GM12891 (cell line): ENCODE data around the gene HSF2BP.
"Not testable (repeated sequence)": the region's sequence is repeated elsewhere in the genome, so short reads cannot be mapped to it uniquely, and the experiment has no call there.

Experiments used
- DNase-seq: peaks from one replicate; pipeline ENCODE4 v3.0.0; 2011; ENCODE audit warnings: low spot score; ENCODE audit not compliant: insufficient read length
- FAIRE-seq: peaks from 2 replicates; lab custom pipeline; 2011; peaks lifted over from hg19 to GRCh38; lab: Jason Lieb, UNC
- PAX5 ChIP-seq: IDR thresholded peaks from 2 replicates; pipeline ENCODE4 v1.6.1; 2011; ENCODE audit warnings: low read length, moderate library complexity, mild to moderate bottlenecking; ENCODE audit not compliant: insufficient read depth, severe bottlenecking
- POLR2A ChIP-seq: IDR thresholded peaks from 2 replicates; pipeline ENCODE4 v1.6.1; 2011; ENCODE audit warnings: low read depth, low read length, control low read depth
- POLR2AphosphoS5 ChIP-seq: IDR thresholded peaks from 2 replicates; pipeline ENCODE4 v1.6.1; 2011; ENCODE audit warnings: low read depth, low read length, control low read depth
- POU2F2 ChIP-seq: IDR thresholded peaks from 2 replicates; pipeline ENCODE4 v1.6.1; 2011; ENCODE audit warnings: low read depth, mild to moderate bottlenecking, control low read depth, low read length, moderate library complexity
- SPI1 ChIP-seq: IDR thresholded peaks from 2 replicates; pipeline ENCODE4 v1.6.1; 2011; ENCODE audit warnings: low read depth, low read length, control low read depth
- TAF1 ChIP-seq: IDR thresholded peaks from 2 replicates; pipeline ENCODE4 v1.6.1; 2011; ENCODE audit warnings: low read depth, low read length, control low read depth

HSF2BP gene

DNA sequence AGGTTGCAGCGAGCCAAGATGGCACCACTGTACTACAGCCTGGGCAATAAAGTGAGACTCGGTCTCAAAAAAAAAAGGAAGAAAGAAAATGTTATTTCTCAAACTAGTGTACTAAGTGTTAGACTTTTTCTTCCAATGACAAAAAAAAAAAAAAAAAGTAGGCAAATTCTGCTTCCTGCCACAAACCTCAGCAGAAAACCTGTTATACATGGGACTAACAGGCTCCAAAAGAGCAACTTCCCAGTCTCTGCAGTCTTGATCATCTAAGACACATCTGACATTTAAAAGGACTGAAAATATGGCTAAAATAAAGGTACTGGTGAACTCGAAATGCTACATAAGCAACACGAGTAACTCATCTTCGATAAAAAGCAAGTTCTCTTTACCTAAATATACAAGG is 59.6 kb downstream of the HSF2BP start:
- no peak for TF ChIP-seq TAF1
- no peak for TF ChIP-seq PAX5
- TF ChIP-seq SPI1 = no peak
- no peak for TF ChIP-seq POLR2AphosphoS5
- no peak for TF ChIP-seq POU2F2
- no peak for TF ChIP-seq POLR2A
- DNase-seq (no peak), FAIRE-seq (no peak)

DNA sequence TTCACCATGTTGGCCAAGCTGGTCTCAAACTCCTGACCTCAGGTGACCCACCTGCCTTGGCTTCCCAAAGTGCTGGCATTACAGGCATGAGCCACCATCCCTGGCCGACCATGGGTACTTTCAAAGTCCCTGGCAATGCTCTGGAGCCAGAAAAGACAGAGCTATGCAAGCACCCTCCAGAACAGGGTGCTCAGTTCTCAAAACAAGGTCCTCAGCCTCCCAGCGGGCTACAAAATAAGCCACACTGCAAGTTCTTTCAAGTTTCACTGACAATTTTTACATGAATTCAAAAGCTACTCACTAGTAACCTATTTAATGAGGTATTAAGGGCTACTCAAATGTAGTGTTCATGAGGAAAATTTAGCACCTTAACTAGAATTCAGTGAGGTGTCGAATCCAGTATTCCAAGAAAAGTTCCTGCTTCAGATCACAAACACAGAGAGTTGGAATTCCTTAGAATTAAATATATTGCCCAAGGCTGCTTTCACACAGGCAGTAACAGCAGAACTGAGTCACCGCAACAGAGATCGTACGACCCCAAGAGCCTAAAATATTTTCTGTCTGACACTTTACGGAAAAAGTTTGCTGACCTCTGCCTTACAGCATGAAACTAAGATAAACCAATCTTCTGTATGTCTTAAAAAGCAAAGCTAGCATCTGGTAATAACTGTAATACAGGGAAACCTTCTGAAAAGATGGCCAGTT is 60.7 kb downstream of the HSF2BP start:
- no peak for TF ChIP-seq POLR2A
- no peak for TF ChIP-seq PAX5
- DNase-seq = no peak

DNA sequence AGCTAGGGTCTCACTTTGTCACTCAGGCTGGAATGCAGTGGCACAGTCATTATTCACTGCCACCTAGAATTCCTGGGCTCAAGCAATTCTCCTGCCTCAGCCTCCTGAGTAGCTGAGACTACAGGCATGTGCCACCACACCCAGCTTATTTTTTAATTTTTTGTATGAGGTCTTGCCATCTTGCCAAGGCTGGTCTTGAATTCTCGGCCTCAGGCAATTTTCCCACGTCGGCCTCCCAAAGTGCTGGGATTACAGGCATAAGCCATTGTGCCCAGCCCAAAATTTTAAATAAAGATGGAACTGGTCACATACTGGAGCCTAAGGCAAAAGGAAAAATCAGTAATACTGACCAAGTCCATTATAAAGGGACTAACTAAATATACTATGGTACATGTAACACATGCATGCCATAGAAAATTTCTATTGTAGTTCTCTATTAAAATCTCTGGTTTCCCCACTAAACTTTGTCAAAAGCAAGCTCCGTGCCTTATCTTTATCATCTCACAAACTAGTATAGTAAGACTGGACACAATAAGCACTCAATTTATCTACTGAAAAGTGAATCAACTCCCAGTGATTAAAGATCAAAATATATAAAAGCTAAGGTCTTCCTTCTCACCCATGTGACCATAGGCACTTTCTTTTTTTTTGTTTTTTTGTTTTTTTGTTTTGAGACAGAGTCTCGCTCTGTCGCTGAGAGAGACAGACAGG is 61.6 kb downstream of the HSF2BP start:
- FAIRE-seq = no peak
- TF ChIP-seq SPI1 (no peak), POLR2A (no peak), POU2F2 (no peak), TAF1 (no peak), POLR2AphosphoS5 (no peak), PAX5 (no peak)
- no peak for DNase-seq

More for the DNA sequence above, 60.7 kb downstream of the HSF2BP start:
- no peak for FAIRE-seq

DNA sequence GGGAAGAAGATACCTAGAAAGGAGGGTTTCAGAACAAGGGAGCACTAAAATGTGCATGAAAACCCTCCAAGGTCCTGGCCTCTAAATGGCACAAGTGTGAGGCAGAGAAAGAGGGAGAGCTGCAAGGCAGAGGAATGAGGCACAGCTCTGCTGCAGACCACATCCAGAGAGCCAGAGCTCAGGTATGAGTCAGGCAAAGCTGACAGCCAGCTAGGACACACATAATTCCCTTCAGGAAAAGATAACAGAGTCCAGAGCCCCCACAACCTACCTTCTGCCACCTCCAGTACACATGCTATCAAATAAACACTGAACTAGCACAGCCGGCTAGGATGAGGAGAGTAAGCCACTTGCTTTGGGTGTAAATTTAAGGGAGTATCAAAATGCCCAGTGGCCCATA is 62.2 kb downstream of the HSF2BP start:
- TF ChIP-seq TAF1 (no peak), POLR2AphosphoS5 (no peak), PAX5 (no peak), SPI1 (no peak), POU2F2 (no peak), POLR2A (no peak)
- DNase-seq (no peak), FAIRE-seq (no peak)

DNA sequence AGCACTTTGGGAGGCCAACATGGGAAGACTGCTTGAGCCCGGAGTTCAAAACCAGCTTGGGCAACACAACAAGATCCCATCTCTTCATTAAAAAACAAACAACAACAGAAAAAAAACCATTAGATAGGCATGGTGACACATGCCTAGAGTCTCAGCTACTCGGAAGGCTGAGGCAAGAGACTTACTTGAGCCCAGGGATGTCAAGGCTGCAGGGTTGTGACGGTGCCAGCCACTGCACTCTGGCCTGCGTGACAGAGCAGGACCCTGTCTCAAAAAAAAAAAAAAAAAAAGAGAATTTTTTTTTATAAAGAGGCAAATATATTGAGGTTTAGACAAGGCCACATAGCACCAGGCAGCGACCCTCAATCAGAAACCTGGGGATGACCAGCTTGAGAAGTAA is 62.7 kb downstream of the HSF2BP start:
- FAIRE-seq = no peak
- no peak for TF ChIP-seq SPI1
- no peak for TF ChIP-seq POLR2AphosphoS5
- TF ChIP-seq POLR2A = no peak
- no peak for TF ChIP-seq TAF1
- TF ChIP-seq PAX5 = no peak
- TF ChIP-seq POU2F2 = no peak

DNA sequence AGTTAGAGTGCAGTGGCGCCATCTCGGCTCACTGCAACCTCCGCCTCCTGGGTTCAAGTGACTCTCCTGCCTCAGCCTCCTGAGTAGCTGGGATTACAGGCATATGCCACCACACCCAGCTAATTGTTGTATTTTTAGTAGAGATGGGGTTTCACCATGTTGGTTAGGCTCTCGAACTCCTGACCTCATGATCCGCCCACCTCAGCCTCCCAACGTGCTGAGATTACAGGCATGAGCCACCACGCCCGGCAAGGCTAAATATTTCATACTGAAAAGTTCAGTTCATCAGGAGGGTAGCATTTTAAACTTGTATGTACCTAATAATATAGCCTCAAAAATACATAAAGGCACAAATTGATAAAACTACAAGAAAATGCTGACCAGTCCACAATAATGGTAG is 63.5 kb downstream of the HSF2BP start:
- FAIRE-seq, DNase-seq: not testable (repeated sequence)

More for the DNA sequence above, 62.7 kb downstream of the HSF2BP start:
- no peak for DNase-seq

DNA sequence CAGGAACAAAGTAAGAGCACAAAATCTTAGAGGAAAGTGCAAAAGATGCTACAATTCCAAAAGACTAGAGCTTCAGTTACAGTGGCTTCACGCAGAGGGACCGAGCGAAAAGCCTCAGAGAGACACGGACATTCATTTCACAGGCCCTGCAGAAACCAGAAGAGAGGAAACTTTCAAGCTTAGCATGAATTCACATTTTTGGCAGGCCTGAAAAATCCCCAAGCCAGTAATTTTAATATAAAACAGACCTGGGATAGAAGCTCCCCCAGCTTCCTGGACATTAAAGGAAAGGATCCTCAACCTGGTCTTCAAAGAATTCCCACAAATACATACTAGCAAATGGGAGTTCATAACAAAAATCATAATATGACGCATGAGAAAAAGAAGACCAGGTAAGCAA is 66.2 kb downstream of the HSF2BP start:
- DNase-seq (no peak), FAIRE-seq (no peak)
- no peak for TF ChIP-seq POLR2AphosphoS5
- TF ChIP-seq PAX5 = no peak
- no peak for TF ChIP-seq SPI1
- TF ChIP-seq POU2F2 = no peak
- TF ChIP-seq TAF1 = no peak
- TF ChIP-seq POLR2A = no peak

DNA sequence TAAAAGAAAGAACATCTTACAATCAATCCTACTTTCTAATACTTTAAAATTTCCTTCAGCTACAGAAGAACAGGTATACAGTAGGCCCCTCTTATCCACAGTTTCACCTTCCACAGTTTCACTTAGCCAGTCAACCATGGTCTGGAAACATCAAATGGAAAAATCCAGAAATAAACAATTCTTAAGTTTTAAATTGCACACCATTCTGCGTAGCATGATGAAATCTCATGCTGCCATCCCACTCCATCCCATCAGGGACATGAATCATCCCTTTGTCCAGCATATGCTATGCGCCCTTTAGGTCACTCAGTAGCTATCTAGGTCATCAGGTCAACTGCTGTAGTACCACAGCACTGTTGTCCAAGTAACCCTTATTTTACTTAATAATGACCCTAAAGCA is 67.7 kb downstream of the HSF2BP start:
- no peak for TF ChIP-seq POLR2AphosphoS5
- no peak for FAIRE-seq
- DNase-seq = no peak

DNA sequence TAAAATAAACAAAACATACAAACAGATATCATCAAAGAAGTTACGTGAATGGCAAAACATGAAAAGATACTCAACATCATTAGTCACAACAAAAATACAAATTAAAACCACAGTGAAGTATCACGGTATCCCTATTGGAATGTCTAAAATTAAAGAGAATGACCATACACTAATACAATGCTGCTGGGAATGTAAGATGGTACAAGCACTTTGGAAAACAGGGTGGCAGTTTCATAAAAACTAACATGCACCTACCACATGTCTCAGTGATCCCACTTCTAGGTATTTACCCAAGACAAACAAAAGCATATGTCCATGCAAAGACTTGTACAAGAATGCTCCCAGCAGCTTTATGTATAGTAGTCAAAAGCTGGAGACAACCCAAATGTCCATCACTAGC is 69.1 kb downstream of the HSF2BP start:
- FAIRE-seq (no peak), DNase-seq (no peak)
- no peak for TF ChIP-seq SPI1
- TF ChIP-seq POLR2AphosphoS5 = no peak
- no peak for TF ChIP-seq POLR2A
- TF ChIP-seq POU2F2 = no peak
- no peak for TF ChIP-seq PAX5
- no peak for TF ChIP-seq TAF1

DNA sequence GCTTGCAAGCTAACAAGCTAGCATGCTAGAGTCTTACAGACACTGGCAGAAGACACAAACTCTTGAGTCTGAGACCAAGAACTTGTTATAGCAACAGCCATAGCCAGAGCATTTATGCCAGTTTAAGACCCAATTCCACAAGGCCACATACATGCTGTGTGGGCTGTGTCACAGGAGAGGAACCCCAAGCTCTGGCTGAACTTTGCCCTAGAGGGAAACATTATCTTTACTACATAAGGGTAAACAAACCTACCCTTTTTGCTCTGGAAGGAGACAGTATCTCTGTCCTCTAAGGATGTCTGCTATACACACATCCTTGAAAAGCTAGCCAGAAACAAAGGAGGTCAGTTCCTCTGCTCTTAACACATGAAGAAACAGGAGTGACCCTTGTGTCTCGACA is 70.3 kb downstream of the HSF2BP start:
- no peak for FAIRE-seq
- DNase-seq = no peak
- TF ChIP-seq POLR2A (no peak), POLR2AphosphoS5 (no peak), POU2F2 (no peak), SPI1 (no peak), TAF1 (no peak), PAX5 (no peak)
